ENCODE results near the gene RGS2.

Gene RGS2

DNA sequence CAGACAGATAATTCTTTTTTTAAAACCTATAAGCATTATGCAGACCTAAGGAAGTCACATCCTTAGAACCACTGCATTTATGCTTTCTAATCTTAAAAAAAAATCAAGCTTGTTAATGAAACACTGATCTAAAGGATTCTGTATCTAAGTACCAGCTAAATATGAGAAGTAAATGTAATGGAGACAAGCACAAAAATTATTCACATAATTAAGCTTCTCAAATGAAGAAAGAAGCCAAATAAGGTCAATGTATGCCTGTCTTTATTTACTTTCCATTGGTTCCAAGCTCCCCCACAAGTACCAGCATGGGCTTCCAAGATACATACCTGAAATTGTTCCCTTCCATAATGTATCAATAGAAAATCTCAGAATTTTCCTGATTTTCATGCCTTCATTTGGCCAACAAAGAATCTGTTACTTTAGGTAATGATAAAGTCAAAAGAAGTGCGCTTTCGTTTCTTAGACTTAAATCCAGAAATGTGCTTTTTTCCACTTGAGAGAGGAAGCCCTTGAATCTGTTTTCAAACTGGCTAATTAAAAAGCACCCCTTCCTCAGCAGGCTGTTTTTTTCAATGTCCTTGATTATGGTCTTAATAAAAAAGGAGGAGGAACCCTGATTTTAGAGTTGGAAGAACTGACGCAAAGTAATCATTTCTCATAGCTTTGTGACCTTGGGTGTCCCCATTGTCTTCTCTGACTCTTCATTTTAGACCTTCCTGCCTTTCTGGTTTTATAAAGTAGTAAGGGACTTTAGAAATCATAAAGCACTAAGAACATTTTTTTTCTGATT lies 3.8 kb downstream of the RGS2 start:
- Histone ChIP-seq H3K4me1 (ENCODE audit: control insufficient read depth, insufficient read depth, low read length) (no peaks in the 10 kb centered on the region), H3K9ac (ENCODE audit: low read length) (no peak overlapping the region), H3K9me3 (ENCODE audit: control insufficient read depth, low read length) (no peaks in the 10 kb centered on the region), H3K4me3 (ENCODE audit: low read length) (no peak overlapping the region), H3K27me3 (ENCODE audit: control insufficient read depth, insufficient read depth, low read length) (no peaks in the 10 kb centered on the region), H3K36me3 (ENCODE audit: control insufficient read depth, insufficient read depth, low read length) (no peaks in the 10 kb centered on the region)

DNA sequence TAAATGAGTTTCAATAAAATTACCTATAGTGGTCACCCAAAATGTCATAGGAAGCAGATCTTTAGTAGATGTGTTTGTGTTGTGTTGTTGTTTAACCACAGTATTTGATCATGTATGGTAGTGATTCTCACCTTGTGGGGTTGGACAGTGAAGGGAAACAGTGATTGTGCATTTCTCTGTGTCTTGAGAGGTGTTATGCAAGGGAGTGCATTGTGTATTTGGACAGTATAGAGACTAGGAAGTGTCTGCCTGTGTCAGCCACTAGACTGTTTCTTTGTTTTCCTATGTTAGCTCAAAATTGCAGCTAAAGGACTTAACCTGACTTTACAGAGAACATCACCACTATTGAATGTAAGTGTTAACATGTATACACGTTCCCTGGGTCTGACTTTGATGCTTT lies 6.0 kb downstream of the RGS2 start:
- H3K27me3 ChIP-seq (ENCODE audit: control insufficient read depth, insufficient read depth, low read length), result no peaks in the 10 kb centered on the region
- H3K4me3 ChIP-seq (ENCODE audit: low read length), result no peak overlapping the region

DNA sequence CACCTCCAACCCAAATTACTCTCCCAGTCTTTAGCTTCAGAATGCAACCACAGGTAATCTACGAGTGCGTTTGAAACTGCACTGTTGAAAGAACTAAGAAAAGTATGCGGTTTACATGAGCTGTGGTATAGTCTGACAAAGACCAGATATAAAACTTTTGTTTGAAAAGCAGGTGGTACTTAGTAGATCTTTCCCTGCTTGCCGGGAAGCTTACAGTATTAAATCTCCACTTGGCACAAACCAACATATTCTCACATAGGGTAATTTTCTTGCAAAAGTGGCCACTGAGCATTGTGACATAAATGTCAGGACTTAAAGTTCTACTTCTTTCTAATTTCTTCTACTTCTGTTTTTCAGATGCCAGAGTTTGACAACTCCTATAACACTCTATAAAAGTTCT lies 8.4 kb downstream of the RGS2 start:
- Histone ChIP-seq H3K27me3 (ENCODE audit: control insufficient read depth, insufficient read depth, low read length) (no peaks in the 10 kb centered on the region), H3K36me3 (ENCODE audit: control insufficient read depth, insufficient read depth, low read length) (no peaks in the 10 kb centered on the region), H3K4me3 (ENCODE audit: low read length) (no peak overlapping the region), H3K9me3 (ENCODE audit: control insufficient read depth, low read length) (no peaks in the 10 kb centered on the region), H3K4me1 (ENCODE audit: control insufficient read depth, insufficient read depth, low read length) (no peaks in the 10 kb centered on the region), H3K9ac (ENCODE audit: low read length) (no peak overlapping the region)

More for the DNA sequence above, 6.0 kb downstream of the RGS2 start:
- Histone ChIP-seq H3K9me3 (ENCODE audit: control insufficient read depth, low read length) (no peaks in the 10 kb centered on the region), H3K36me3 (ENCODE audit: control insufficient read depth, insufficient read depth, low read length) (no peaks in the 10 kb centered on the region), H3K4me1 (ENCODE audit: control insufficient read depth, insufficient read depth, low read length) (no peaks in the 10 kb centered on the region), H3K9ac (ENCODE audit: low read length) (no peak overlapping the region)

DNA sequence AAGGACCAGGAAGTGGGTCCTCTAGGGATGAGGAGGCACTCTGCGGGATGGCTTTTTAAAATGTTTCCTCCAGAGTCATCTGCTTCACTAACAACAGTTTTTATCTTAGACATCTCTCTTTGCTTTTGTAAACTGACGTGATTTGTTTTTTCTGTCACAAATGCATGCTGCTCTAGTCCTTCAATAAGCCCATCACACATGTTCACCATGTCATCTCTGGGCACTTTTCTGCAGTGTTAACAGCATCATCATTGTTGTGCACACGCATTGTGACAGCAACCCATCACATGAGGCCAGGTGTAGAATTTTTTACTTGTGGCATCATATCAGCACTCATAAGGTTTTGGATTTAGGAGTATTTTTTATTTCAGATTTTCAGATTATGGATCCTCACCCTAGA lies 12.5 kb downstream of the RGS2 start:
- Histone ChIP-seq H3K36me3 (ENCODE audit: control insufficient read depth, insufficient read depth, low read length) (no peaks in the 10 kb centered on the region), H3K4me3 (ENCODE audit: low read length) (no peak overlapping the region), H3K9ac (ENCODE audit: low read length) (no peak overlapping the region), H3K27me3 (ENCODE audit: control insufficient read depth, insufficient read depth, low read length) (no peaks in the 10 kb centered on the region), H3K9me3 (ENCODE audit: control insufficient read depth, low read length) (no peaks in the 10 kb centered on the region), H3K4me1 (ENCODE audit: control insufficient read depth, insufficient read depth, low read length) (no peaks in the 10 kb centered on the region)

DNA sequence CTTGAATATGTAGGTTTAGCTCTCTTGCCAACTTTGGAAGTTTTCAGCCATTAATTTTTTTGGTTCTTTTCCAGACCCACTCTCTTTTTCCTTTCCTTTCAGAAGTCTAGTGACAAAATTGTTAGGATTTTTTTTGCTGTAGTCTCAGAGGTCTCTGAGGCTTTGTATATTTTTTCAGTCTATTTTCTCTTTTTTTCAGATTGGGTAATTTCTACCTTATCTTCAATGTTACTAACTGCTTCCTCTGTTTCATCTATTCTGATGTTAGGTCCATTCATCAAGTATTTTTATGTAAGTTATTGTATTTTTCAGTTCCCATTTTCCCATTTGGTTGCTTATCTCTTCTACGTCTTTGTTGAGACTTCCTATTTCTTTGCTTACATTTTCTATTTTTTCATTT lies 15.7 kb downstream of the RGS2 start:
- no peaks in the 10 kb centered on the region for H3K4me1 ChIP-seq (ENCODE audit: control insufficient read depth, insufficient read depth, low read length)
- no peaks in the 10 kb centered on the region for H3K36me3 ChIP-seq (ENCODE audit: control insufficient read depth, insufficient read depth, low read length)
- no peaks in the 10 kb centered on the region for H3K9me3 ChIP-seq (ENCODE audit: control insufficient read depth, low read length)
- H3K4me3 ChIP-seq (ENCODE audit: low read length), result no peak overlapping the region
- no peaks in the 10 kb centered on the region for H3K27me3 ChIP-seq (ENCODE audit: control insufficient read depth, insufficient read depth, low read length)
- no peak overlapping the region for H3K9ac ChIP-seq (ENCODE audit: low read length)

DNA sequence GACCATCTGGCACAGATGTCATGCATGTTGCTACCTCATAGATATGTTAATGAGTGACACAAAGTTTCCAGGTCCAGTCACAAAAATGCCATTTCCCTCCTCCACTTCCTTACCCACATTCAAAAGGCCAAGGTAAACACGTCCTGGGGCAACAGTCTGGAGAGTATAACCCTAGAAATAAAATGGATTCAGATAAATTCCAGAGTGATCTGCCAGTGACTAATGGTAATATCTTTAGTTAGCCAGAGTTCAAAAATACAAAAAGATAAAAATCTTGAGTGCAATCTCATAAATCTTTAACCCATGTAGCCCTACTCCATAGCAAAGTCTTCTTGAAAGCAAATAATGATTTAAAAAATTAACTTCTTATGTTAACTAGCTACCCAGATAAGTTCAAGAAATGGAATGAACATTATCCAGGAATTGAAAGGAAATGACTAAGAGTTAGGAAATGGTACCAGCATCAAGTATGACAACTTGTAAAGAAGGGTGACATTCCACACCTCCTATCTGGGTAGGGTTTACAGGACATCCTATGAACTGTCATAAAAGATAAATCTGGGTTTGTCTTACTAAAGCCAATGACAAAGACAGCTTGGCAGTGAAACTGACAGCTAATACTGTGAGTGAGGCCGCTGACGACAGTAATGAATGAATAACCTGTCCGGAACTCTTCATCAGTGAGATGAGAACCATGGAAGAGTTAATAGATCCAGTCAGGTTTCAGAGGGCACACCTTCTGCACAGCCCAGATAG lies 18.1 kb downstream of the RGS2 start:
- Histone ChIP-seq H3K27me3 (ENCODE audit: control insufficient read depth, insufficient read depth, low read length) (no peaks in the 10 kb centered on the region), H3K4me3 (ENCODE audit: low read length) (no peak overlapping the region), H3K36me3 (ENCODE audit: control insufficient read depth, insufficient read depth, low read length) (no peaks in the 10 kb centered on the region), H3K4me1 (ENCODE audit: control insufficient read depth, insufficient read depth, low read length) (no peaks in the 10 kb centered on the region), H3K9me3 (ENCODE audit: control insufficient read depth, low read length) (no peaks in the 10 kb centered on the region), H3K9ac (ENCODE audit: low read length) (no peak overlapping the region)

DNA sequence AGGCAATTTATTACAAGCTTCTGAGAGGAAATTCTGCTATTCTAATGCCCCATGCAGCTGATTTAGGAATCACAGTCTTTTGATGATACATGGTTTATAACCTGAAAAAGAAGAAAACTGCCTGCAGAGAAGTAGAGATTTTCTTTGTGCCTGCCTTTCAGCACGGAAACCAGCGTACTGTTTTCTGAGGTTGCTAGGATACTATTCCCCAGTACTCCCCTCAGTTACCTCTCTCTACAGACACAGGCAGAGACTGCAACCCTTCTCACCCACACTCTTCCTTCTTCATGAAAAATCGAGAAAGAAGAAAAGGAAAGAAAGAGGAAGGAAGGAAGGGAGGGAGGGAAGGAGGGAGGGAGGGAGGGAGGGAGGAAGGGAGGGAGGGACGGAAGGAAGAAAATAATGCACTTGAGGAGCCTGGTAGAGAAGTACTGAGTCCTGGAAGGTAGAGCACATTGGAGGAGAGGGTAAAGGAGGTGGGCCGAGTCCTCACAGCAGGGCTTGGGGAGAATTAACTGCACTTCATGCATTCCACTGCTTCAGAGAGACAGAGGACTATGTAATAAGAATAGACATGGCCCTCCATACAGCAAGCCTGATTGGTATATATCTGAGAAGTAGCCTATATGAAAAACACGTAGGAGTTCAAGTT lies 21.9 kb downstream of the RGS2 start:
- H3K9me3 ChIP-seq (ENCODE audit: control insufficient read depth, low read length), result no peaks in the 10 kb centered on the region
- no peaks in the 10 kb centered on the region for H3K4me1 ChIP-seq (ENCODE audit: control insufficient read depth, insufficient read depth, low read length)
- no peaks in the 10 kb centered on the region for H3K36me3 ChIP-seq (ENCODE audit: control insufficient read depth, insufficient read depth, low read length)
- no peaks in the 10 kb centered on the region for H3K27me3 ChIP-seq (ENCODE audit: control insufficient read depth, insufficient read depth, low read length)
- H3K9ac ChIP-seq (ENCODE audit: low read length), result no peak overlapping the region
- H3K4me3 ChIP-seq (ENCODE audit: low read length), result no peak overlapping the region

DNA sequence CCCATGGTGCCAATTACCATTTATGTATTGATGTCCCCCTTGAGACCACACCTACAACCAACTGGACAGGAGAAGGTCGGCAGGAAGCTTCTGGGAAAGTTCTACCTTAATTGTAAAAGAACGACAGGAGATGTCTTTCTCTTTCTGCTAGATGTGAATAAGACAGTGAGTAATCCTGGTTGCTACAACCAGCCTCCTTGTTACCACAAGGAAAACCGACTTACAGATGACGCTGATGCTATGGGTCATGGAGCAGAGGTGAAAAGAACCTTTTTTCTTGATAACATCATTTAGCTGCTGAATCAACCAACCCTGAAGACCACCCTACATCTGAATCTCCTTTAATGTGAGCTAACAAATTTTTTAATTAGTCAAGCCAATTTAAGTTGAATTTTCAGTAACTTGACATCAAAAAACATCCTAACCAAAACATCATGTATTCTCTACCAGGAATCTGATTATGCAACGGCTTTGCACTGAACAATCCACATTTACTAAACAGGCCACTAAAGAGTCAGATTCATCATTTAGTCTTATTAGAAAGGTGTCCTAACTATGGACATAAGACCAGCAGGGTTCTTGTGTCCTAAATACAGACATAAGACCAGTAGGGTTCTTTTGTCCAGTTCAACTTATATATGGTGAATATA lies 23.0 kb downstream of the RGS2 start:
- Histone ChIP-seq H3K9ac (ENCODE audit: low read length) (no peak overlapping the region), H3K36me3 (ENCODE audit: control insufficient read depth, insufficient read depth, low read length) (no peaks in the 10 kb centered on the region), H3K27me3 (ENCODE audit: control insufficient read depth, insufficient read depth, low read length) (no peaks in the 10 kb centered on the region)

DNA sequence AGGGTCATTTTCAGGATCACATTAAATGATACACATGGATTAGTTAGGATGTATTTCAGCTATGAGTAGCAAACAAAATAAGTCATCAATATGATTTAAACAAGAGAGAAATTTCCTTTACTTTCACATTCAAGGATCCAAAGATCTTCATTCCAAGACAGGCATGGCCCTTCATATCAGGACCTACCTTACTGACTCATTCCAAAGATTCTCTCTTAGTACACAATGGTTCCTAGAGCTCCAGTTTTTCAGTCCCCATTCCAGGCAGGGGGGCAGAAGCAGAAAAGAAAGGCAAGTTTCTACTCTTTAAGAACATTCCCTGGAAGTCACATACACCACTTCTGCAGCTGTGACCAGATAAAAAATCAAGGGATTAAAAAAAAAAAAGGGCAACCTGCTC lies 23.7 kb downstream of the RGS2 start:
- Histone ChIP-seq H3K9me3 (ENCODE audit: control insufficient read depth, low read length) (no peaks in the 10 kb centered on the region), H3K27me3 (ENCODE audit: control insufficient read depth, insufficient read depth, low read length) (no peaks in the 10 kb centered on the region), H3K4me3 (ENCODE audit: low read length) (no peak overlapping the region), H3K4me1 (ENCODE audit: control insufficient read depth, insufficient read depth, low read length) (no peaks in the 10 kb centered on the region), H3K9ac (ENCODE audit: low read length) (no peak overlapping the region), H3K36me3 (ENCODE audit: control insufficient read depth, insufficient read depth, low read length) (no peaks in the 10 kb centered on the region)

More for the DNA sequence above, 23.0 kb downstream of the RGS2 start:
- Histone ChIP-seq H3K4me3 (ENCODE audit: low read length) (no peak overlapping the region), H3K4me1 (ENCODE audit: control insufficient read depth, insufficient read depth, low read length) (no peaks in the 10 kb centered on the region), H3K9me3 (ENCODE audit: control insufficient read depth, low read length) (no peaks in the 10 kb centered on the region)

DNA sequence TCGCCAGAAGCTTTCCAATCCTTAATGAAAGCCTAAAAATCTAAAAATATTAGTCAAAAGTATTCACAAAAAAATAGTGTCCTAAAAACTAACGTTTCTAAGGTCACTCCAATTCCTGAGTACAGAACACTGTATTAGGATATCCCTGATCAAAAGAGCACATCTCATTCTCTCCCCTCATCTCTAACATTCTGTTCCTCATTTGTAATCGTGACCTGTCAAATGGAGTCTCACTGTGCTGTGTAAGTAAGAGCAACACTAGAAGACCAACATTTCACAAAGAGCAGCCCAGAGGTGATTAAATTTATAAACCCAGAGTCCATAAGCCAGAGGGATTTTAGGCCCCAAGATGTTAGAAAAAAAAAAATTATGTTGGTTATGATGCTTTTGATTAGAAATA lies 26.3 kb downstream of the RGS2 start:
- H3K4me3 ChIP-seq (ENCODE audit: low read length), result no peak overlapping the region
- H3K4me1 ChIP-seq (ENCODE audit: control insufficient read depth, insufficient read depth, low read length), result no peaks in the 10 kb centered on the region
- H3K27me3 ChIP-seq (ENCODE audit: control insufficient read depth, insufficient read depth, low read length), result no peaks in the 10 kb centered on the region
- H3K9ac ChIP-seq (ENCODE audit: low read length), result no peak overlapping the region
- H3K9me3 ChIP-seq (ENCODE audit: control insufficient read depth, low read length), result no peaks in the 10 kb centered on the region
- no peaks in the 10 kb centered on the region for H3K36me3 ChIP-seq (ENCODE audit: control insufficient read depth, insufficient read depth, low read length)

DNA sequence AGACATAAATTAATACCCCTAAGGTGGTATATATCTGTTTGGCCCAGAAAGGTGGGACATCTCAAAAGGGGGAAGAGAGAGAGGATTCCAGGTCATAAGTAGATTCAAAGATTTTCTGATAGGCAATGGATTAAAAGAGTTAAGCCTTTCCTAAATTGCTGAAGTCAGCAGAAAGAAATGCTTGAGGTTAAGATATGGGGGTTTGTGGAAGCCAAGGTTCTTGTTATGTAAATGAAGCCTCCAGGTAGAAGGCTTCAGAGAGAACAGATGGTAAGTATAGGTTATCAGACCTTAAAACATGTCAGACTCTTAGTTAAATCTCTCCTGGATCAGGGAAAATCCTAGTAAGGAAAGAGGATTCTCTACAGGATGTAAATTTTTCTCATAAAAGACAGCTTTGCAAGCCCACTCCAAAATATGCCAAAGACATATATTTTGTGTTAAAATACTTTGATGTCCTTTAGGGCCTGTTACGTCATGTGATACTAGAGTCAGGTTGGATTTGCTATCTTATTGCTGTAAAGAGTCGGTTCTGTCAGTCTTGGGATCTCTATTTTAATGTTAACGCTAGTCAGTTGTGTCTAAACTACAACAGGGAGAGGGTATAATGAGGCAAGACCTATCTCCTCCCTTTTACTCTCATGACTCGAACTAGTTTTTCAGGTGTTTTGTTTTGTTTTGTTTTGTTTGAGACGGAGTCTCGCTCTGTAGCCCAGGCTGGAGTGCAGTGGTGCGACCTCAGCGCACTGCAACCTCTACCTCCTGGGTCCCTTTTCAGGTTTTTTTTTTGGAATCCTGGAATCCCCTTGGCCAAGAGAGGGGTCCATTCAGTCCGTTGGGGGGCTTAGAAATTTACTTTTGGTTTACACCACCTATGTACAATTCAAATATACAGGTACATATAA lies 30.6 kb downstream of the RGS2 start:
- no peaks in the 10 kb centered on the region for H3K27me3 ChIP-seq (ENCODE audit: control insufficient read depth, insufficient read depth, low read length)
- no peaks in the 10 kb centered on the region for H3K36me3 ChIP-seq (ENCODE audit: control insufficient read depth, insufficient read depth, low read length)
- H3K9me3 ChIP-seq (ENCODE audit: control insufficient read depth, low read length), result no peaks in the 10 kb centered on the region
- no peaks in the 10 kb centered on the region for H3K4me1 ChIP-seq (ENCODE audit: control insufficient read depth, insufficient read depth, low read length)
- H3K9ac ChIP-seq (ENCODE audit: low read length), result no peak overlapping the region
- no peak overlapping the region for H3K4me3 ChIP-seq (ENCODE audit: low read length)
